NCI-H1436 treated with DMSO at 0.1 percent for 48 hours (cell line): Measurements from ENCODE around the gene TGFB1.
A peak's percentile ranks its signal among the peaks of the same experiment; 100 is the strongest.

Experiments
- DNase-seq: peaks from one replicate; lab custom pipeline; 2025; lab: John Stamatoyannopoulos, UW

The TGFB1 gene

GRCh38 chr19:41321204-41321599, 32.5 kb downstream of the TGFB1 start:
- DNase-seq, result no peak

GRCh38 chr19:41320568-41320967, 33.2 kb downstream of the TGFB1 start:
- DNase-seq, result no peak

GRCh38 chr19:41320185-41320518, 33.6 kb downstream of the TGFB1 start:
- DNase-seq, result no peak

GRCh38 chr19:41319500-41320184, 34.1 kb downstream of the TGFB1 start:
- DNase-seq, result no peak

GRCh38 chr19:41318696-41319499, 34.8 kb downstream of the TGFB1 start:
- no peak for DNase-seq

- no peak for DNase-seq
These were observed 37.3 kb downstream of the TGFB1 start for GRCh38 chr19:41316306-41316920.

GRCh38 chr19:41311613-41312012, 42.1 kb downstream of the TGFB1 start:
- no peak for DNase-seq

GRCh38 chr19:41311072-41311471, 42.6 kb downstream of the TGFB1 start:
- no peak for DNase-seq

GRCh38 chr19:41310033-41310831, 43.5 kb downstream of the TGFB1 start, which contains the start of gene CCDC97:
TSS of gene CCDC97 (plus strand) at chr19:41310172. CDS start at chr19:41310311, 139 bp downstream.
- peak; percentile 15 for DNase-seq

GRCh38 chr19:41309180-41310032, 44.3 kb downstream of the TGFB1 start:
- DNase-seq, result no peak

GRCh38 chr19:41308450-41309179, 45.1 kb downstream of the TGFB1 start:
- DNase-seq, result peak; percentile 5

GRCh38 chr19:41307954-41308449, 45.7 kb downstream of the TGFB1 start:
- DNase-seq, result no peak

- no peak for DNase-seq
These were observed 46.4 kb downstream of the TGFB1 start for GRCh38 chr19:41307090-41307875.

GRCh38 chr19:41305927-41306793, 47.6 kb downstream of the TGFB1 start:
- no peak for DNase-seq

GRCh38 chr19:41304706-41305483, 48.8 kb downstream of the TGFB1 start:
- no peak for DNase-seq

- DNase-seq, result no peak
These were observed 49.8 kb downstream of the TGFB1 start for GRCh38 chr19:41303954-41304353.

GRCh38 chr19:41302624-41303351, 50.9 kb downstream of the TGFB1 start:
- no peak for DNase-seq
